HEK293T (cell line): Measurements from ENCODE around the gene KLHDC10.

Experiments used
- ARNT ChIP-seq: fragments of 450-650 bp; IDR thresholded peaks from 2 replicates; pipeline ENCODE4 v1.6.1; 2017; ENCODE audit warnings: mild to moderate bottlenecking
- BHLHE40 ChIP-seq: fragments of 450-650 bp; IDR thresholded peaks from 2 replicates; pipeline ENCODE4 v1.6.1; 2016; ENCODE audit warnings: mild to moderate bottlenecking, moderate library complexity, borderline replicate concordance
- CTBP1 ChIP-seq: fragments of 450-650 bp; IDR thresholded peaks from 2 replicates; pipeline ENCODE4 v1.6.1; 2016; ENCODE audit warnings: borderline replicate concordance
- FOXK2 ChIP-seq: fragments of 450-650 bp; IDR thresholded peaks from 2 replicates; pipeline ENCODE4 v1.6.1; 2016; ENCODE audit warnings: mild to moderate bottlenecking
- LEF1 ChIP-seq: fragments of 450-650 bp; IDR thresholded peaks from 2 replicates; pipeline ENCODE4 v1.6.1; 2017; ENCODE audit warnings: mild to moderate bottlenecking, borderline replicate concordance
- NFRKB ChIP-seq: fragments of 450-650 bp; IDR thresholded peaks from 2 replicates; pipeline ENCODE4 v1.6.1; 2016; ENCODE audit warnings: mild to moderate bottlenecking, moderate library complexity
- SUZ12 ChIP-seq: fragments of 450-650 bp; IDR thresholded peaks from 2 replicates; pipeline ENCODE4 v1.6.1; 2016; ENCODE audit warnings: mild to moderate bottlenecking
- TF ChIP-seq, protein P1 (sequence below): fragments of 450-650 bp; IDR thresholded peaks from 2 replicates; pipeline ENCODE4 v1.6.1; 2016

DNA sequence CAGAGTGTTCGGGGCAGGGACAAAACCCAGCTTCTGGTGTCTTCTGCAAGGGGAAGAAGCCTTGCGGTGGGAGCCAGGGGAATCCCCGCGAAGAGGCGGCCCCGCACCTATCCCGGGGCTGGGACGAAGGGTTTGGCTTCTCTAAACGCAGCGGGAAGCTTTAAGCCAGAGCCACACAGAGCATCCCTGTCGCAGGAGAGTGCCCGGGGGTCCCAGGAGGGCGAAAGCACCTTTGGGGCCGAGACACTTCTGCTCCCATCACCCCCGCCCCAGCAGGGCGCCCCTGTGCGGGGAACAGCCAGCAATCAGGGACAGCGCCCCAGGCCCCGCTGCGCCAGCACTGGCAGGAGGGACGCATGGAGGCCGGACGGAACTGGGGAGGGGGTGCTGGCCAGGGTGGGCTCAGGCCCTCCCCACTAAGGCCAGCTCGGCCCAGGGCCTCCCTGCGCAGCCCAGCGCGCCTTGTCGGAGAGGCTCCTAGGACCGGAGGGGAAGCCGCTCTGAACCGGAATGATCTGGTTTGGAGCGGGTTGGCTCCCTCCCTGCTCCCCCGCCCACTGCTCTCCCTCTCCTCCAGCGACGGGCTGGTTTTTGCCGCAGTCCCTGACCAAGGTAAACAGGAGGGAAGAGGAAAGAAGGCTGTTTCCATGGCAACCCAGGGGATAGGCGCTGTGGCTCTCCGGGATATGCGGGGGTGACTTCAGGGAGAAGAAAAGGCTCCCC lies 71.0 kb downstream of the KLHDC10 start:
- TF ChIP-seq ARNT (no peak), BHLHE40 (no peak), SUZ12 (no peak), NFRKB (no peak), FOXK2 (no peak), LEF1 (no peak), CTBP1 (no peak)
- TF ChIP-seq, protein P1, sequence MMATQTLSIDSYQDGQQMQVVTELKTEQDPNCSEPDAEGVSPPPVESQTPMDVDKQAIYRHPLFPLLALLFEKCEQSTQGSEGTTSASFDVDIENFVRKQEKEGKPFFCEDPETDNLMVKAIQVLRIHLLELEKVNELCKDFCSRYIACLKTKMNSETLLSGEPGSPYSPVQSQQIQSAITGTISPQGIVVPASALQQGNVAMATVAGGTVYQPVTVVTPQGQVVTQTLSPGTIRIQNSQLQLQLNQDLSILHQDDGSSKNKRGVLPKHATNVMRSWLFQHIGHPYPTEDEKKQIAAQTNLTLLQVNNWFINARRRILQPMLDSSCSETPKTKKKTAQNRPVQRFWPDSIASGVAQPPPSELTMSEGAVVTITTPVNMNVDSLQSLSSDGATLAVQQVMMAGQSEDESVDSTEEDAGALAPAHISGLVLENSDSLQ = no peak
